ENCODE data around the gene LYAR. TPM values are rescaled to one million over a fixed set of nuclear protein-coding genes. Genes with fewer than 3 reads are reported as not detected.

Gene LYAR, protein sequence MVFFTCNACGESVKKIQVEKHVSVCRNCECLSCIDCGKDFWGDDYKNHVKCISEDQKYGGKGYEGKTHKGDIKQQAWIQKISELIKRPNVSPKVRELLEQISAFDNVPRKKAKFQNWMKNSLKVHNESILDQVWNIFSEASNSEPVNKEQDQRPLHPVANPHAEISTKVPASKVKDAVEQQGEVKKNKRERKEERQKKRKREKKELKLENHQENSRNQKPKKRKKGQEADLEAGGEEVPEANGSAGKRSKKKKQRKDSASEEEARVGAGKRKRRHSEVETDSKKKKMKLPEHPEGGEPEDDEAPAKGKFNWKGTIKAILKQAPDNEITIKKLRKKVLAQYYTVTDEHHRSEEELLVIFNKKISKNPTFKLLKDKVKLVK
- 47.3 and 58.7 TPM in 2 replicates for total RNA-seq (2014; rRNA removed; shearing (Covaris generic))

DNA sequence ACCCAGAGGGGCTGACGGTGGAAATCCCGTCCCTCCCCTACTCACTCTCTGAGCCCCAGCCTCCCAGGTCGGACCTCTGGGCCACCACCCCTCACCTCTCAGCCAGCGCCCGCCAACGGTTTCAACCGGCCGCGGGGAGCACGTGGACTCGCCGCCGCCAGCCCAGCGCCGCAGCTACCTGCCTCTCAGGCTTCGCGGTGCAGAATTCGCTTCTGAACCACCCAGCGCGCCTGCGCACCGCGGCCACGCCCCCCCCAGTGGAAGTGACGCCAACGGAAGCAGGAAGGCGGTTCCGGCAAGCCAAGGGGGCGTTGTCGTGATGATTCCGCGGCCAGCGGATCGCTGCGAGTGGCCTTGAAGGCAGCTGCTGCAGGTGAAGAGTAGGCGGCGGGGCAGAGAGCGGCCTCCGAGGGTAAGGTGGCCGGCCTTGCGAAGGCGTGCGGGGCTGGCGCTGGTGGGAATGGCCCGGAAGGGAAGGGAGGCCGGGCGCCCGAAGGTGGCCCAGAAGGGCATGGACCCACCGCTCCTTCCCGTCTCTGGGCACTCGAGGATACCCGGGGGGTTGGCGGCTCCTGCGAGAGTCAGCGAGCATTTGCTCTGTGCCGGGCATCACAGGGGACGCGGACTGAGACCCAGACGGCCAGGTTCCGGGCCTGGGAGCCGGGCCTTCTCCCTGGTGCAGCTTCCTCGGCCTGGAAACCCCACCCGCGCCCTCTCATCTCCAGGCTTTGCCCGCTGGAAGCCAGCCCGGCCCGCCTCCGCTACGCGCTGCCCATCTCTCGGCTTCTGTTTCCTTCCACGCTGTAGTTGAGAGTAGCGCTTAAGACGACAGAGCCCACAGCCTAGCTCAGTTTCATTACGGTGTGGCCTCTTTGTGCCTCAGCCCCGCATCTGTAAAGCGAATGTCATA is at the start of gene LYAR, which contains the start of gene ZBTB49:
TSS of gene LYAR (minus strand) at position 214 of the 910 bp plus-strand sequence. CDS start 6,412 bp downstream, outside the sequence.
TSS of gene ZBTB49 (plus strand) at position 311 of the 910 bp plus-strand sequence. CDS start 9,695 bp downstream, outside the sequence.
- in situ Hi-C loops (cut with HindIII; ENCODE audit: low sequenced_read_pairs), result no loop called here
- peak; percentile 89 for DNase-seq (ENCODE audit: low spot score)

DNA sequence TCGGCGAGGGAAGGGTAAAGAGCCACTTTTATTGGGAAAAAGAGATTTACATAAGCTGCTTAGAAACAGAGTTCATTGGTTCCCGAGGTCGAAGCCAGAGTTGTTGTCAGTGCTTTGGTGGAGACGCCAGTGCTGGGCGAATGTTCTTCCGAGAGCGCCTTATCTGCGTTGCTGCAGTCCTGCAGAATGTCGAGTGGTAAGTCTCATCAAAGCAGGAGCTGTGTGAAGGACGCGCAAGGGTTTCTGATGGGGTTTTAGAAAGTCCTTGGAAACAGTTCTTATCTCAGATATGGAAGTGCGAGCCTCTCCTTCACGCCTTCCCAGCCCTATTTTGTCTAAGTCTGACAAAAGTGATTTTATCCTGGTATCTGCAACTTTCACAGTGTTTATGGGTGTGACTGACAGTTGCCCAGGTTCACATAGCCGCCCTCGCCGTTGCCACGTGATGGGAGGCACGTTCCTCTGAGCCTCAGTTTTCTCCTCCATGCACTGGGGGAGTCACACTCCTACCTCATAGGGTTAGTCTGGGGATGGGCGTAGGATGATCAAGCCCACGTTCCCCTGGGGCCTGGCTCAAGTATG is 49.6 kb upstream of the LYAR start:
- in situ Hi-C loops (cut with HindIII; ENCODE audit: low sequenced_read_pairs), result no loop called here

DNA sequence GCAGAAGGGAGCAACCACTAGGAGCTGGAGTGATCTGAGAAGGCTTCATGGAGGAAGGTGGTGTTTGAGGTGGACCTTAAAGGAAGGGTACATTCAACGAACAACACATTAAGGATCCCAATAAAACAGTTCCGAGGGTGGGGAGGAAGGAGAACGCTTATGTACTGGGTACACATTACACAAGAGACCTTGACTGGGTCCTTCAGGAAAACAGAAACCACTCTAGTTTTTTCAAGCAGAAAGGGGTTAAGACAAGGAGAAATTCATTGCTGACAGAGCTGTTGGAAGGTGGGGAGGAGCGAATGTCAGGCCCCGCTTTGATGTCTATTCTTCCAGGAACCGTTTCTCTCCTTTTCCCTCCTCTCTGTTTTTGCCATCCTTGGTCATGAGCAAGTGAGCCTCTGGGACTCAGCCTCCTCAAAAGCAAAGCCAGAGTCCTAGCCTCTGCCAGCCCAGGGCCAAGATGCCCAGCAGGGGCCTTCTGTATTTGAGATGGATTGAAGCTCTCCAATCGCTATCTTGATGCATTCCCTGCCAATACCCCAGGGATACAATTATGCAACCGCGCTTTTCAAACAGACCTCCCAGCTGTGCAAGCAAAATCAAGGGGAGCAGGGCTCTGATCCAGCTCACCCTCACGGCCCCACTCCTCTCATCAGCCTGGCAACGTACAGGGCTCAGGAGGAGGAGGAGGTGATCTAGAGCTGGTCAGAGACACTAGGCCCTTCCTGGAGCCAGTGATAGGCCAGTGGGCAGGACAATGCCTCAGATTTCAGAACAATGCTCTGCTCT is 48.5 kb upstream of the LYAR start:
- DNase-seq (ENCODE audit: low spot score), result no peak
- in situ Hi-C loops (cut with HindIII; ENCODE audit: low sequenced_read_pairs), result no loop called here

More for the DNA sequence above, 49.6 kb upstream of the LYAR start:
- no peak for DNase-seq (ENCODE audit: low spot score)

DNA sequence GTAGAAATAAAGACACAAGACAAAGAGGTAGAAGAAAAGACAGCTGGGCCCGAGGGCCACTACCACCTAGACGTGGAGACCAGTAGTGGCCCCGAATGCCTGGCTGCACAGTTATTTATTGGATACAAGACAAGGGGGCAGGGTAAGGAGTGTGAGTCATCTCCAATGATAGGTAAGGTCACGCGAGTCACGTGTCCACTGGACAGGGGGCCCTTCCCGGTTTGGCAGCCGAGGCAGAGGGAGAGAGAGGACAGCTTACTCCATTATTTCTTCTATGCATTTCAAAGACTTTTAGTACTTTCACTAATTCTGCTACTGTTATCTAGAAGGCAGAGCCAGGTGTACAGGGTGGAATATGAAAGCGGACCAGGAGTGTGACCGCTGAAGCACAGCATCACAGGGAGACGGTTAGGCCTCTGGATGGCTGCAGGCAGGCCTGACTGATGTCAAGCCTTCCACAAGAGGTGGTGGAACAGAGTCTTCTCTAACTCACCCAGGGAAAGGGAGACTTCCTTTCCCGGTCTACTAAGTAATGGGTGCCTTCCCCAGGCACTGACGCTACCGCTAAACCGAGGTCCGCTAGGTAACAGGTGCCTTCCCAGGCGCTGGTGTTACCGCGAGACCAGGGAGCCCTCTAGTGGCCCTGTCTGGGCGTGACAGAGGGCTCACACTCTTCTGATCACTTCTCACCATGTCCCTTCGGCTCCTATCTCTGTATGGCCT is 45.0 kb upstream of the LYAR start:
- in situ Hi-C loops (cut with HindIII; ENCODE audit: low sequenced_read_pairs), result no loop called here
- DNase-seq (ENCODE audit: low spot score), result peak; percentile 76

DNA sequence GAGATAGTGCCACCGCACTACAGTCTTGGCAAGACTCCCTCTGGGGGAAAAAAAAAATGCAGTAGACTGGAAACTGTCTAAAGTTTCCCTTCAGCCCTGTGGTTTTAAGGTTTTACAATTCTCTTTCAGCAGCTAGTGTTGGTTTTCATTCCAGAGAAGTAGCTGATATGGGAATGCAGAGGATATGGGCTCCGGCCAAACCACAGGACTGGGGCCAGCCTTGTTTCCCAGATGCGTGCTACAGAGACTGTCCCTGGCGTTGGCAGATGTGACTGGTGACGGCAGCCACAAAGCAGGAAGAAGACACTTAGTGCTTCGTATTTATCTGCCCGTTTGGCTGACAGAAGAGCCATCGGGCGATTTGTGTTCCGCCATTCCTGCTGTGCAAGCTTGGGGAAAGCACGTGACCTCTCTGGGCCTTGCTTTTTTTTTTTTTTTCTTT is 43.3 kb upstream of the LYAR start:
- no peak for DNase-seq (ENCODE audit: low spot score)
- in situ Hi-C loops (cut with HindIII; ENCODE audit: low sequenced_read_pairs), result no loop called here

DNA sequence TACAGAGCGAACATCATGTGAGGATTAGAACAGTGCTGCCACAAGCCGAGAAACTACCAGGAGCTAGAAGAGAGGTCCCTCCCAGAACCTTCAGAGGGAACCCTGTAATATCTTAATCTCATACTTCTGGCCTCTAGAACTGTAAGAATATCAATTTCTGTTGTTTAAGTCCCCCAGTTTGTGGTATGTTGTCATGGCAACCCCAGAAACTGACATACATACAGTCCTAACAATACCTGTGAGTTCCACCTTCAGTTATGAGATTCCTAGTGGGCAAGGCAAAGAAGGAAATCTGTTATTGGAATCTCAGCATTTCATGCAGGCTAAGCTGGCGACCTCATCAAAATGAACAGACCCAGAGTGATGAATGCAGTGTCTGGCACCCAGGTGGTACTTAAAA is 42.6 kb upstream of the LYAR start:
- in situ Hi-C loops (cut with HindIII; ENCODE audit: low sequenced_read_pairs), result no loop called here
- DNase-seq (ENCODE audit: low spot score), result no peak

DNA sequence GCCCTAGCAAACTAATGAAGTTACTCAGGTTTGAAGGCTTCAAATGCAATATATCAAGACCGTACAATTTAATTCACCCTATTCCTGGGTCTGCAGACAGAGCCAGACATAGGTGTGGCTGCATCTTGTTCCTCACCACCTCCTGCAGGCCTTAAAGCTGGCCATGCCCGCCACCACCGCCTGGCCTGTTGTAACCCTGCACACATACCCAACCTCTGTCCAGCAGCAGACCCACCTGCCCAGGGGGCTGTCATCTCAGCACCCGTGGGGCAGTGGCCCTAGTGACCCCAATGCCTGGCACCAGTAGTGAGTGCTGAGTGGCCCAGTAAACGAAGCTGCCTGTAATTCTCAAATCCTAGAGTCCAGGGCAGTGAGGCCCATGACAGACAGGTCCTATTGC is 40.8 kb upstream of the LYAR start:
- DNase-seq (ENCODE audit: low spot score), result no peak
- in situ Hi-C loops (cut with HindIII; ENCODE audit: low sequenced_read_pairs), result no loop called here

DNA sequence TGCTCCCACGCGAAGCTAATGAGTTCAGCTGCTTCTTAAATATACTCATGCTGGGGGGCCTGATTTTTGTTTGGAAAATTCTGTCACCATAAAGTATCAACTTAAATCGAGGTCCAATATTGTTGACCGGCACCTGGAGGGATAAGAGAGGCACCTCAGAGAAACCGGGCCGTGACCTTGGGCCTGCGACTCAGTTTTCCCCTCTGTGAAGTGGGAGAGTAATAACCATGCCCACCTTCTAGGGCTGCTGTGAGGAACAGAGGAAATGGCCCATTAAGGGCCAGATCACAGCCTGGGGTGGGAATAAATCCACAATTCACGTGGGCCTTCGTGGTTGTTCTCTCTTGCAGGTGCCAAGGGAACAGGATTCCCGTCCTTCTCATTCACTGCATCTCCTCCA is 39.5 kb upstream of the LYAR start:
- in situ Hi-C loops (cut with HindIII; ENCODE audit: low sequenced_read_pairs), result no loop called here
- no peak for DNase-seq (ENCODE audit: low spot score)

DNA sequence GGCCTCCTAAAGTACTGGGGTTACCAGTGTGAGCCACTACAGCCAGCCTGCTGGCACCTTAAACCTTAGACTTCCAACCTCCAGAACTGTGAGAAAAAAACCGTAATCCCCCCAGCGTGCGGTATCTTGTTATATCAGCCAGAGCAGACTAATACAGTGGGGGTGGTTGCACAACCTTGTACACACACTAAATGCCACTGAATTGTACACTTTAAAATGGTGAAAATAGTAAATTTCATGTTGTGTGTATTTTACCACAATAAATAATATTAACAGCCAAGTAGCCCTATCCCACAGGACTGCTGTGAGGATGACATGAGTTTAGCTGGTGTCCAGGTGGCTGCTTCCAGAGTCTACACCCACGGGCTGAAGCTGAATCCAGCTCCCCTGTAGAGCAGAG is 38.9 kb upstream of the LYAR start:
- DNase-seq (ENCODE audit: low spot score), result no peak
- in situ Hi-C loops (cut with HindIII; ENCODE audit: low sequenced_read_pairs), result no loop called here

DNA sequence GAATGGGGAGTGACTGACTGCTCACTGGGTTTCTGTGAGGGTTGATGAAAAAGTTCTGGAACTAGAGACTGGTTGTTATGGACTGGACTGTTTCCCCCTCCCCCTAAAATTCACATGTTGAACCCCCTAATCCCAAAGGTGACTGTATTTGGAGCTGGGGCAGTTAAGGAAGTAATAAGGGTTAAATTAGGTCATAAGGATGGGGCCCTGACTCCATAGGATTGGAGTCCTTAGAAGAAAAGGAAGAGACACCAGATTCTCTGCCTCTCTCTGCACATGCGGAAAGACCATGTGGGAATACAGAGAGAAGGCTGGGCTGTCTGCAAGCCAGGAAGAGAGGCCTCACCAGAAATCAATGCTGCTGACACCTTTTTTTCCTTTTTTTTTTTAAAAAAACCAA is 38.3 kb upstream of the LYAR start:
- in situ Hi-C loops (cut with HindIII; ENCODE audit: low sequenced_read_pairs), result no loop called here
- no peak for DNase-seq (ENCODE audit: low spot score)

DNA sequence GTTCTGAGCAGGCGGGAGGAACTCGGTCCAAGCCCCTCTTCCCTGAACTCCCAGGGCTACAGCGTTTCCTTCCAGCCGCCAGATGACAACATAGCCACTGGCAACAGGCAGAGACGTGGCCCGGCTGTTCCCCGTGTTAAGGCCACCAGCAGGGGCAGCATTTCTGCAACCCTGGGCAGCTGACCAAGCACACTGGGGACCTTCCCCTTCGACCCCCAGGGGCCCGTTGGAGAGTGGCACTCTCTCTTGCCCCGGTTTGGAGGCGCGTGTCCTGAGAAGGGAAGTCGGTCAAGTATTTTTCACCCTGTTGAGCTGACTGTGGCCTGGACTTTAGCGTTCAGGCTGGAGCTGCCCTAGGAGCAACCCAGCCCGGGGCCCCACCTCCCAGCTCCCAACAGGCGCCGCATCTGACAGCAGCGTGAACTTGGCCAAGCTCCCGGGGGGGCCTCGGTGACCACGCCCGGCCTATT is 37.7 kb upstream of the LYAR start:
- DNase-seq (ENCODE audit: low spot score), result no peak
- in situ Hi-C loops (cut with HindIII; ENCODE audit: low sequenced_read_pairs), result no loop called here

DNA sequence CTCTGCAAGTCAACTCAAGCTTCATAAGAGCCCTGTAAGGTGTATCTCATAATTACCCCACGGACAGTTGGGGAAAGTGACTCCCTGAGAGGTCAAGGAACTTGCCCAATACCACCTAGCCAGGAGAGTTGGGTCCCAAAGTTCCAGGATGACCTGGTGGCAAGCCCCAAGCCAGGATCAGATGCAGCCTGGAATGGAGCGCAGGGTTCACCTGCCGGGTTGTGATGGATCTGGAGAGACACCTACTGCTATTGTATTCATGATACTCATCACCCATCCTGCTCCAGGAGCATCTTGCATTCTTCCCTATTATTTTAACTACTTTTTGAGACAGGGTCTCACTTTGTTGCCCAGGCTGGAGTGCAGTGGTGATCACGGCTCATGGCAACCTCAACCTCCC is 36.2 kb upstream of the LYAR start:
- DNase-seq (ENCODE audit: low spot score), result no peak
- in situ Hi-C loops (cut with HindIII; ENCODE audit: low sequenced_read_pairs), result no loop called here

DNA sequence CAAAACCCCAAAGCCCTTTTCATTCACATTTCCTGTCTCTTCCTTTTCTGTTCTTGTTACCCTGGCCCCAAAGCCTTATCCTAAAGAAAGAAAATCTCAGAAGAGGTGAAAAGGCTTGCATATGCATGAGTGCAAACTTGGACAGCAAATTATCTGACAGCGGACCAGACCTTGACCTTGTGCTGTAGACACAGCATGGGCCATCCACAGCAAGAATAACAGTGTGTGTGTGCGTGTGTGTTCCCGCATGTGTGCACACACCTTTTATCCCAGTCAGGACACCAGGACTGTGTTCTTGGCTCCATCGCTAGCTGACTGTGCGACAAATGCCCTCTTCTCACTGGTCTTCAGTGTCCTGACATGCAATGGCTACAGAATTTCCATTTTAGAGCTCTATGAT is 35.4 kb upstream of the LYAR start:
- no peak for DNase-seq (ENCODE audit: low spot score)
- in situ Hi-C loops (cut with HindIII; ENCODE audit: low sequenced_read_pairs), result no loop called here

DNA sequence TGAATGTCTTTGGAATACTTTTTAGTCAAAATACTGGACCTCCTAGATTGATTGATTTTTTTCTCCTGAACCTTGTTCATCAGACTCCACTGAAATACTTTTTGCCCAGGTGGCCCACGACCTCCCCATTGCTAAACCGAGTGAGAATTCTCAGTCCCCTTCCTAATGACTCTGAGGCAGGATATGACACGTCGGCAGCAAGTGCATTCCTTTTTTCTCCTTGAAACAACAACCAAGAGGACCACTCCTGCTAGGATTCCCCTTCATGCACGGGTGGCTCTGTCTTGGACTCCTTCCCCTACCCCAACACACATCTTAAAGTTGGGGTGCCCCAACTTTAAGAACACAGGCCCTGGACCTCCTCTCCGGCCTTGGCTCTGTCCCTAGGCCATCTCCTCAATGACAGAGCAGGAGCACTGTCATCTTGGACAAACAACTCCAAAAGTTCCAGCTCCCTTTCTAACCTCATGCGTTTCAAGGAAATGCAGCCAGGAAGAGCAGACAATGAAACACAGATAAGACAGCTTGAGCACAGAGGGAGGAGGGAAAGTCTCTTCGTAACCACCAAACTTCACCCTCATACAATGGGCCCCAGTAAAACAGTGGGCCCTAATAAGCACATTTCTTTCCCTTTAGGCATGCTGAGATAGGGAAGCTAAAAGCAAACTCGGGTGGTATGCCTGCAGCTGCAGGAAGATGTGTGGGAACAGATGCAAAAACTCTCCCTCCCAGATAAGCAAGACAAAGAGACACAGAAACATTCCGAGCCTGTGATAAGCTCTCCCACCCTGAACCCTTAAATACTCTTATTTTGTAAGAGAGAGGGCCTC is 34.0 kb upstream of the LYAR start:
- DNase-seq (ENCODE audit: low spot score), result no peak
- in situ Hi-C loops (cut with HindIII; ENCODE audit: low sequenced_read_pairs), result no loop called here

DNA sequence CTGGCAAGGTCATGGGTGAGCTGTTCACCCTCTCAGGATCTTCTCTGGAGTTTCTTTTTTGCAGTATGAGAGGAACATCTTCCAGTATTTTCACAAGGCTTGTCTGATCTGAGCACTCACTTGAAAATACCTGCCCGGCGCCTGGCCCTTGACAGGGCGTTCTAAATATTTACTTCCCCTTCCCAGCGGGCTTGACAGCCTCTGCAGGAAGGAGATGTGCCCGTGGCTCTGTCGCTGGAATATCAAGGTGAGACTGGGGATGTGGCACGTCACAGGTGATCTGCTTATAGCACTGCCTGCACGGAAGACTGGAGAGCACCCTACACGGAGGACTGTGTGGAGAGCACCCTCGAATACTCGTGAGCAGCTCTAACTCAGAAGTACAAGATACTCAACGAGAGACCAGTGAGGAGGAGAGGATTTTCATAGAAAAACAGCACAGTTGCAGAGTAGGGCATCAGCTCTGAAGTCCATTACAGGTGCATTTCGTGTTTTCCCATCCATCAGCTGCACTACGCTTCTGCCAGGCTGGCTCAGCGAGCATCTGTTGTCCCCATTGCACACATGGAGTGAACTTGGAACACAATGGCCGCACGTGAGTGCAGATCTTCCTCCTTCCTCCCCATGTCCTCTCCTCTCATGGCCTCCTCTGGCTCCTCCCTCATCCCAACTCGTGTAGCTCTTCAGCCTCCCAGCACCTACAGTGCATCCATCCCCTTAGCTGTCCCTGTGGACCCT is 32.2 kb upstream of the LYAR start:
- DNase-seq (ENCODE audit: low spot score), result peak; percentile 4
- in situ Hi-C loops (cut with HindIII; ENCODE audit: low sequenced_read_pairs), result no loop called here

DNA sequence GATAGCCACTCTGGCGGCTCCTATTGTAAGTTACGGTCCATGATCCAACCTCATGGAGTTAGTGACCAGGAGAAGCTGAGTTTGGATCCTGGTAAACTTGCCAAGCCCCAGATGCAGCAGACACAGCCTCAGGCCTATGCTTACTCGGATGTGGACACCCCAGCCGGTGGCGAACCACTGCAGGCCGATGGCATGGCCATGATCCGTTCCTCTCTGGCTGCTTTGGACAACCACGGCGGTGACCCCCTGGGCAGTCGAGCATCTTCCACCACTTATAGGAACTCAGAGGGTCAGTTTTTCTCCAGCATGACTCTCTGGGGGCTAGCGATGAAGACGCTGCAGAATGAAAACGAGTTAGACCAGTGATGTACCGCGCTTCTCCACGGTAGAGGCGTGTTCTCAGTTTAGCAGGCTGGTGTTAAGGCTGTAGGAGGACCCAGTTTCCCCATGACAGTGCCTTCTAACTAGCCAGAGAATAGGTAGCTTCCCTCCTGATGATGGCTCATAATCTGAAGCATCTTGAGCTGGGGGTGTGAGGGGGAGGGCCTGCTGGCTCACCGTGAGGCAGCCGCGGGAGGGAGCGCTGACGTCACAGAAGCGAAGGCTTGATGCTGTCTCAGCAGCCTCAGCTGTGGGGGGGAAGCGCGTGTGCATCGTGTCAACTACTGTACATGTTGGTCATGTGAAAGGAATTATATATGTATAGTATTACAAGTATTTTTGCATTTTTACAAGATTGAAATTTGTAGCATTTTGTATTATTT is 31.2 kb upstream of the LYAR start:
- no peak for DNase-seq (ENCODE audit: low spot score)
- in situ Hi-C loops (cut with HindIII; ENCODE audit: low sequenced_read_pairs), result no loop called here

Data from G401 (cell line).